SK-N-MC (cell line): ENCODE results near the gene FBXL13.

Experiments
- EZH2 ChIP-seq: fragments of 200-600 bp; sonication (generic); IDR thresholded peaks from one replicate; pipeline ENCODE4 v1.6.1; 2017; ENCODE audit warnings: antibody characterized with exemption
- POLR2AphosphoS5 ChIP-seq: IDR thresholded peaks from 2 replicates; pipeline ENCODE4 v1.6.1; 2012; ENCODE audit warnings: mild to moderate bottlenecking, low read depth, low read length, borderline replicate concordance

DNA sequence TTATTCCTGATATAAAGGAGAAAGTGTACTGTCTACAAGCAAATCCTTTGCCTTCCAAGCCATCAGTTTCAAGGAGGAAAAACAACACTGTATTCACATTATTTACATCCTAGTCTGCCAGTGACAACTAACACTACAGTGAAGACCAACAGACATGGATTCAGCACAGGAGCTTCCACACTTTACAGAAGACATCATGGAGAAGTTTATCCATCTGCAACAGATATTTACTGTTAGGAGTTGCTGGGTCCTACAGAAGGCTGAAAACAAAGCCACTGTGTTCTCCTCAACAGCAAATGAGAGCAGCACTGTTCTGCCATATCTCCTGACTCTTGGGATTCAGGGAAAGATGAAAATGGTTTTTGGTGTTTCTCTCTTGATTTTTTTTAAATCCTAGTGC, 42.4 kb upstream of the FBXL13 start:
- no peak for TF ChIP-seq EZH2
- no peak for TF ChIP-seq POLR2AphosphoS5
